Vagina (tissue), 2 donors: ENCODE data around the gene C22orf39. TPM values are rescaled to one million over a fixed set of nuclear protein-coding genes. Genes with fewer than 3 reads are reported as not detected.
A peak's percentile ranks its signal among the peaks of the same experiment; 100 is the strongest.

Source experiments
- DNase-seq, 2 donors: peaks; one replicate each; pipeline ENCODE4 v3.0.0-alpha.2; 2017; ENCODE audit errors: extremely low spot score in 2 of 2
- H3K27ac ChIP-seq: fragments of 200-600 bp; sonication (generic); one replicate; pipeline ENCODE4 v1.5.1; 2019
- H3K27me3 ChIP-seq: fragments of 200-600 bp; sonication (generic); one replicate; pipeline ENCODE4 v1.5.1; 2019
- H3K36me3 ChIP-seq, 2 donors: fragments of 200-600 bp; sonication (generic); one replicate each; pipeline ENCODE4 v1.5.1; 2017 to 2019
- H3K4me1 ChIP-seq: fragments of 200-600 bp; sonication (generic); one replicate; pipeline ENCODE4 v1.5.1; 2019
- H3K4me3 ChIP-seq, 2 donors: fragments of 200-600 bp; sonication (generic); 1 replicate in 1 of 2; 2 replicates in 1 of 2; pipeline ENCODE4 v1.5.1; 2016 to 2019
- H3K9me3 ChIP-seq: fragments of 200-600 bp; sonication (generic); one replicate; pipeline ENCODE4 v1.5.1; 2019
- CTCF ChIP-seq, 3 experiments: fragments of 450-650 bp in 2 of 3; fragments of 200-600 bp in 1 of 3; sonication (generic) in 1 of 3; IDR thresholded peaks; one replicate each; pipeline ENCODE4 v1.5.1; 2017 to 2019; ENCODE audit warnings: antibody characterized with exemption in 3 of 3, mild to moderate bottlenecking in 2 of 3, moderate library complexity in 2 of 3
- POLR2A ChIP-seq, 2 donors: fragments of 450-650 bp; IDR thresholded peaks; one replicate each; pipeline ENCODE4 v1.6.1; 2017; ENCODE audit warnings: antibody characterized with exemption in 2 of 2, mild to moderate bottlenecking in 2 of 2, moderate library complexity in 2 of 2
- POLR2AphosphoS5 ChIP-seq, 2 donors: sonication (generic); formaldehyde crosslinking; IDR thresholded peaks; one replicate each; pipeline ENCODE4 v1.9.0; 2017; ENCODE audit warnings: antibody characterized with exemption in 2 of 2, mild to moderate bottlenecking in 2 of 2, low read depth in 1 of 2; ENCODE audit not compliant: insufficient read depth in 1 of 2
- intact Hi-C: fragments of 100-400 bp; cut with DNase I; formaldehyde crosslinking; loops from one replicate; pipeline ENCODE4 v1.15.1; 2023
- total RNA-seq: library from RNA; depleted of rRNA; stranded (reverse); fragments of >200 nt; gene quantifications from one replicate; pipeline ENCODE4 v1.2.3, GENCODE V29; 2016

C22orf39 gene
- total RNA-seq, 1 donor from 2014 or later = 46.9 TPM

- DNase-seq = no peak
- H3K4me1 ChIP-seq = peaks cover 31% of the 10 kb centered on the region
- H3K36me3 ChIP-seq = no peaks in the 10 kb centered on the region
- no peaks in the 10 kb centered on the region for H3K27me3 ChIP-seq
- no peak overlapping the region for H3K4me3 ChIP-seq
- H3K27ac ChIP-seq = no peak overlapping the region
- TF ChIP-seq CTCF (IDR thresholded peaks at IDR 0.05) = no peak
- TF ChIP-seq POLR2AphosphoS5 (IDR thresholded peaks at IDR 0.05; ENCODE audit: insufficient read depth in 1 of 2, low read depth in 1 of 2) = no peak
- no peak for TF ChIP-seq POLR2A (IDR thresholded peaks at IDR 0.05)
- intact Hi-C loops = no loop called here
- H3K9me3 ChIP-seq = no peaks in the 10 kb centered on the region
These were observed 33.3 kb upstream of the C22orf39 start for GRCh38 chr22:19480789-19481188.

DNA sequence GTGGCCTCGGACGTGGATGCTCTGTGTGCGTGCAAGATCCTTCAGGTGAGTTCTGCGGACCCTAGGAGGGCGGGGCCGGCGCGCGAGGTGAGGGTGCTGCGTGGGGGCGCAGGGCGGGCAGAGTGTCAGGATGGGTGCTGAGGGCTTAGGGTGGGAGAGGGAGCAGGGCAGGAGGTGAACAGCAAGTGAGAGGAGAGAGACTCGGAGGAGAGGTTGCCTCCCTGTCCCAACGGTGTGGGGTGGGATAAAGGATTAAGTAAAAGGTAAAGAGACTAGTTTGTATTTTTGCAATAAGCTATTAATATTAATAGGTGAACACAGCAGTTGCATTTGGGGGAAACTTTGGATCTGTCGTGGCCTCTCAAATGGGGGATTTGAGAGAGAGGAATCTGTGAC lies 32.7 kb upstream of the C22orf39 start:
- peak overlapping the region; percentile 72 to 89 for H3K4me3 ChIP-seq
- no peaks in the 10 kb centered on the region for H3K9me3 ChIP-seq
- no peaks in the 10 kb centered on the region for H3K27me3 ChIP-seq
- no peak overlapping the region for H3K27ac ChIP-seq
- no peak for TF ChIP-seq POLR2A (IDR thresholded peaks at IDR 0.05)
- no peak for TF ChIP-seq POLR2AphosphoS5 (IDR thresholded peaks at IDR 0.05; ENCODE audit: insufficient read depth in 1 of 2, low read depth in 1 of 2)
- no peak for TF ChIP-seq CTCF (IDR thresholded peaks at IDR 0.05)
- no peak for DNase-seq
- peaks cover 31% of the 10 kb centered on the region for H3K4me1 ChIP-seq
- intact Hi-C loops = no loop called here
- H3K36me3 ChIP-seq = peaks cover 0 to 1% of the 10 kb centered on the region in 2 donors

- DNase-seq = peak in 1 of 2 donors; percentile 99
- TF ChIP-seq POLR2AphosphoS5 (IDR thresholded peaks at IDR 0.05; ENCODE audit: insufficient read depth in 1 of 2, low read depth in 1 of 2) (peak; percentile 63 to 96), CTCF (IDR thresholded peaks at IDR 0.05) (no peak), POLR2A (IDR thresholded peaks at IDR 0.05) (no peak)
- Histone ChIP-seq H3K27me3 (no peaks in the 10 kb centered on the region), H3K4me3 (peak within 1 kb of the TSS; percentile 72 to 89), H3K4me1 (peaks cover 31% of the 10 kb centered on the region), H3K27ac (peak within 1 kb of the TSS; percentile 93), H3K36me3 (peaks cover 0 to 7% of the 10 kb centered on the region in 2 donors), H3K9me3 (no peaks in the 10 kb centered on the region)
- intact Hi-C loops = loop anchor here (2.0 to 10.0 kb wide), 2 partner anchors 47 to 65 kb away; partner anchors contain the start of gene MRPL40
These were observed 32.1 kb upstream of the C22orf39 start, which contains the start of gene CDC45 for GRCh38 chr22:19479355-19480172. CDC45 (plus strand) TSS chr22:19479920; CDS start chr22:19479969, 49 bp downstream.

GRCh38 chr22:19478901-19479354 lies 31.4 kb upstream of the C22orf39 start, which contains the start of gene UFD1:
UFD1 (minus strand) TSS chr22:19479193; CDS start chr22:19479085, 108 bp downstream.
- peak in 1 of 2 donors; percentile 13 for TF ChIP-seq POLR2A (IDR thresholded peaks at IDR 0.05)
- no peak for TF ChIP-seq CTCF (IDR thresholded peaks at IDR 0.05)
- TF ChIP-seq POLR2AphosphoS5 (IDR thresholded peaks at IDR 0.05; ENCODE audit: insufficient read depth in 1 of 2, low read depth in 1 of 2) = peak in 1 of 2 donors; percentile 85
- intact Hi-C loops = loop anchor here (2.0 to 10.0 kb wide), 2 partner anchors 46 to 64 kb away; partner anchors contain the start of gene MRPL40
- Histone ChIP-seq H3K27me3 (no peaks in the 10 kb centered on the region), H3K4me3 (peak within 1 kb of the TSS; percentile 72 to 89), H3K9me3 (no peaks in the 10 kb centered on the region), H3K4me1 (peaks cover 31% of the 10 kb centered on the region), H3K36me3 (peaks cover 0 to 11% of the 10 kb centered on the region in 2 donors), H3K27ac (peak within 1 kb of the TSS; percentile 93)
- DNase-seq = peak in 1 of 2 donors; percentile 89
